ENCODE results near the gene ATP5F1D.

Gene ATP5F1D

GRCh38 chr19:1283207-1283916 is 41.8 kb downstream of the ATP5F1D start:
- no peak for DNase-seq

- no peak for DNase-seq
Observed at GRCh38 chr19:1283917-1284292, 42.4 kb downstream of the ATP5F1D start.

GRCh38 chr19:1284293-1284978 is 42.9 kb downstream of the ATP5F1D start:
- no peak for DNase-seq

- DNase-seq = no peak
Observed at GRCh38 chr19:1284979-1285736, 43.6 kb downstream of the ATP5F1D start.

- DNase-seq = no peak
Observed at GRCh38 chr19:1285737-1286360, 44.3 kb downstream of the ATP5F1D start, which contains the start of gene EFNA2. Gene EFNA2, plus strand, starts transcription at chr19:1285873. Its CDS starts 296 bp downstream, at chr19:1286169.

GRCh38 chr19:1286487-1287353 is 45.2 kb downstream of the ATP5F1D start:
- DNase-seq = no peak

- no peak for DNase-seq
Observed at GRCh38 chr19:1287354-1288225, 46.0 kb downstream of the ATP5F1D start.

- no peak for DNase-seq
Observed at GRCh38 chr19:1288226-1288612, 46.7 kb downstream of the ATP5F1D start.

- DNase-seq = no peak
Observed at GRCh38 chr19:1288833-1289685, 47.5 kb downstream of the ATP5F1D start.

- no peak for DNase-seq
Observed at GRCh38 chr19:1289686-1290025, 48.1 kb downstream of the ATP5F1D start.

GRCh38 chr19:1290196-1290702 is 48.7 kb downstream of the ATP5F1D start:
- DNase-seq = no peak

GRCh38 chr19:1290703-1291651 is 49.4 kb downstream of the ATP5F1D start:
- DNase-seq = no peak

- DNase-seq = no peak
Observed at GRCh38 chr19:1291761-1292418, 50.3 kb downstream of the ATP5F1D start.

GRCh38 chr19:1292419-1293151 is 51.0 kb downstream of the ATP5F1D start:
- DNase-seq = no peak

GRCh38 chr19:1293782-1294604 is 52.4 kb downstream of the ATP5F1D start:
- no peak for DNase-seq
